Panc1 (cell line): ENCODE results near the gene MAMLD1.

Experiments
- CTCF ChIP-seq: fragments of 450-650 bp; IDR thresholded peaks from 2 replicates; pipeline ENCODE4 v1.5.1; 2017; ENCODE audit warnings: mild to moderate bottlenecking
- POLR2AphosphoS5 ChIP-seq: IDR thresholded peaks from 2 replicates; pipeline ENCODE4 v1.6.1; 2012; ENCODE audit warnings: mild to moderate bottlenecking, low read depth, low read length, moderate library complexity
- SIN3A ChIP-seq: IDR thresholded peaks from 2 replicates; pipeline ENCODE4 v1.6.1; 2012; ENCODE audit warnings: low read depth, mild to moderate bottlenecking, low read length, moderate library complexity, borderline replicate concordance; ENCODE audit not compliant: insufficient read depth
- TCF7L2 ChIP-seq: IDR thresholded peaks from 2 replicates; pipeline ENCODE4 v1.6.1; 2011; ENCODE audit warnings: mild to moderate bottlenecking, low read depth, low read length, inconsistent platforms

GRCh38 chrX:150476164-150476699 is 113.1 kb downstream of the MAMLD1 start:
- TF ChIP-seq CTCF (no peak), SIN3A (no peak), POLR2AphosphoS5 (no peak), TCF7L2 (no peak)
